HFF-Myc (cell line): ENCODE data around the gene RAB31.

Experiments
- DNase-seq: peaks from one replicate; pipeline ENCODE4 v3.0.0-alpha.2; 2011; ENCODE audit warnings: low read depth; ENCODE audit errors: extremely low read depth
- H3K4me3 ChIP-seq: replicated peaks from 2 replicates; pipeline ENCODE4 v1.5.1; 2011; ENCODE audit warnings: low read depth, mild to moderate bottlenecking, control low read depth, low read length
- TF ChIP-seq, protein P1 (sequence below): IDR thresholded peaks from 2 replicates; pipeline ENCODE4 v1.5.1; 2012; ENCODE audit warnings: mild to moderate bottlenecking, low read depth, low read length, control low read depth; ENCODE audit errors: missing control alignments

The RAB31 gene

GRCh38 chr18:9820127-9820526, 112.0 kb downstream of the RAB31 start:
- no peak for DNase-seq
- TF ChIP-seq, protein P1, sequence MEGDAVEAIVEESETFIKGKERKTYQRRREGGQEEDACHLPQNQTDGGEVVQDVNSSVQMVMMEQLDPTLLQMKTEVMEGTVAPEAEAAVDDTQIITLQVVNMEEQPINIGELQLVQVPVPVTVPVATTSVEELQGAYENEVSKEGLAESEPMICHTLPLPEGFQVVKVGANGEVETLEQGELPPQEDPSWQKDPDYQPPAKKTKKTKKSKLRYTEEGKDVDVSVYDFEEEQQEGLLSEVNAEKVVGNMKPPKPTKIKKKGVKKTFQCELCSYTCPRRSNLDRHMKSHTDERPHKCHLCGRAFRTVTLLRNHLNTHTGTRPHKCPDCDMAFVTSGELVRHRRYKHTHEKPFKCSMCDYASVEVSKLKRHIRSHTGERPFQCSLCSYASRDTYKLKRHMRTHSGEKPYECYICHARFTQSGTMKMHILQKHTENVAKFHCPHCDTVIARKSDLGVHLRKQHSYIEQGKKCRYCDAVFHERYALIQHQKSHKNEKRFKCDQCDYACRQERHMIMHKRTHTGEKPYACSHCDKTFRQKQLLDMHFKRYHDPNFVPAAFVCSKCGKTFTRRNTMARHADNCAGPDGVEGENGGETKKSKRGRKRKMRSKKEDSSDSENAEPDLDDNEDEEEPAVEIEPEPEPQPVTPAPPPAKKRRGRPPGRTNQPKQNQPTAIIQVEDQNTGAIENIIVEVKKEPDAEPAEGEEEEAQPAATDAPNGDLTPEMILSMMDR: no peak

DNA sequence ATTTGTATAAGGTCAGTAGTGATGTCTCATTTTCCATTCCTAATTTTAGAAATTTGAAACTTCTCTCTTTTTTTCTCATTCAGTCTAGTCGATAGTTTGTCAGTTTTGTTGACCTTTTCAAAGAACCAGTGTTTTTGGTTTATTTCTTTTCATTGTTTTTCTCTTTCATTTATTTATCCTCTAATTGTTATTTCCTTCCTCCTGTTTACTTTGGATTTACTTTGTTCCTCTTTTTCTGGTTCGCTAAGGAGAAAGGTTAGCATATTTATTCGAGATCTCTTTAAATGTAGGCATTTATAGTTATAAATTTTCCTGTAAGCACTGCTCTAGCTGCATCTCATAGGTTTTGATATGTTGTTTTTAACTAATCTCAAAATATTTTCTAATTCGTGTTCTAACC, 112.6 kb downstream of the RAB31 start:
- no peak for DNase-seq
- TF ChIP-seq, protein P1: no peak
- H3K4me3 ChIP-seq: no peak overlapping the region

More at GRCh38 chr18:9820127-9820526, 112.0 kb downstream of the RAB31 start:
- no peak overlapping the region for H3K4me3 ChIP-seq

DNA sequence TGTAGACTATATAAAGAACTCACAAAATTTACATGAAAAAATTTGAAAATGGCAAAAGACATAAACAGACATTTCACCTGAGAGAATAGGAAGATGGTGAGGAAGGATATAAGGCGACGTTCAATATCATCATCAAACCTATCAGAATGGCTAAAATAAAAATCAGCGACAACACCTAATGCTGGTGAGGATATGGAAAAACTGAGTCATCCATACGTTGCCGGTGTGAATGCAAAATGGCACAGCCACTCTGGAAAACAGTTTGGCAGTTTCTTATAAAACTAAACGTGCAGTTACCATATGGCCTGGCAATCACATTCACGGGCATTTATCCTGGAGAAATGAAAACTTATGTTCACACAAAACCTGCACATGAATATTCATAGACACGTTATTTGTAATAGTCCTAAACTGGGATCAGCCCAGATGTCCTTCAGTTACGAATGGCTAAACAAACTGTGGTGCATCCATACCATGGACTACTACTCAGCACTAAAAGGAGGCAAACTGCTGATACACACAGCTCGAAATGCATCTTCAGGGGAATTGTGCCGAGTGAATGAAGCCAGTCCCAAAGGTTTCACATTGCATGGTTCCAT, 114.6 kb downstream of the RAB31 start:
- TF ChIP-seq, protein P1: no peak
- H3K4me3 ChIP-seq: no peak overlapping the region
- DNase-seq: no peak

- TF ChIP-seq, protein P1: no peak
- no peak for DNase-seq
- H3K4me3 ChIP-seq: no peak overlapping the region
Observed at GRCh38 chr18:9823805-9824473, 115.8 kb downstream of the RAB31 start.

GRCh38 chr18:9824474-9824832, 116.4 kb downstream of the RAB31 start:
- DNase-seq: no peak
- TF ChIP-seq, protein P1: no peak
- no peak overlapping the region for H3K4me3 ChIP-seq

- TF ChIP-seq, protein P1: no peak
- DNase-seq: no peak
- no peak overlapping the region for H3K4me3 ChIP-seq
Observed at GRCh38 chr18:9824952-9825371, 116.9 kb downstream of the RAB31 start.
